SK-N-SH treated with all-trans-retinoic acid at 6 μM for 48 hours (cell line): ENCODE results near the gene ETDC.

ENCODE experiments used
- ATAC-seq: fragments of 200-7000 bp; cut with Tn5 transposase; 3 replicates; pipeline ENCODE4 v1.9.1; 2020; ENCODE audit warnings: mild to moderate bottlenecking, moderate library complexity
- BACH2 ChIP-seq: fragments of 250-450 bp; sonication (Bioruptor Pico); IDR thresholded peaks from 2 replicates; pipeline ENCODE4 v1.9.0; 2021; ENCODE audit warnings: mild to moderate bottlenecking, borderline replicate concordance
- CSDC2 ChIP-seq: fragments of 250-450 bp; sonication (Bioruptor Pico); IDR thresholded peaks from 2 replicates; pipeline ENCODE4 v1.5.0; 2020; ENCODE audit warnings: mild to moderate bottlenecking, moderate library complexity
- CSRNP3 ChIP-seq: fragments of 250-450 bp; sonication (Bioruptor Pico); IDR thresholded peaks from 2 replicates; pipeline ENCODE4 v1.5.1; 2021; ENCODE audit warnings: mild to moderate bottlenecking, moderate library complexity
- GLIS3 ChIP-seq: fragments of 250-450 bp; sonication (Bioruptor Pico); IDR thresholded peaks from 2 replicates; pipeline ENCODE4 v1.5.0; 2020; ENCODE audit warnings: mild to moderate bottlenecking, moderate library complexity
- OSR1 ChIP-seq: fragments of 250-450 bp; sonication (Bioruptor Pico); IDR thresholded peaks from 2 replicates; pipeline ENCODE4 v1.8.0; 2022; ENCODE audit warnings: moderate library complexity, mild to moderate bottlenecking, inconsistent platforms
- POU6F1 ChIP-seq: fragments of 250-450 bp; sonication (Bioruptor Pico); IDR thresholded peaks from 2 replicates; pipeline ENCODE4 v1.8.0; 2021; ENCODE audit warnings: low read depth, mild to moderate bottlenecking, moderate library complexity, borderline replicate concordance
- SNAI2 ChIP-seq: fragments of 250-450 bp; sonication (Bioruptor Pico); IDR thresholded peaks from 2 replicates; pipeline ENCODE4 v1.5.0; 2020; ENCODE audit warnings: mild to moderate bottlenecking, moderate library complexity
- TCF4 ChIP-seq: fragments of 250-450 bp; sonication (Bioruptor Pico); IDR thresholded peaks from 2 replicates; pipeline ENCODE4 v1.8.0; 2021; ENCODE audit warnings: mild to moderate bottlenecking, moderate library complexity, borderline replicate concordance
- TOX ChIP-seq: fragments of 250-450 bp; sonication (Bioruptor Pico); IDR thresholded peaks from 2 replicates; pipeline ENCODE4 v1.8.0; 2021; ENCODE audit warnings: mild to moderate bottlenecking, moderate library complexity, borderline replicate concordance
- ZFP30 ChIP-seq: fragments of 450-650 bp; formaldehyde crosslinking; IDR thresholded peaks from 2 replicates; pipeline ENCODE4 v1.5.0; 2022; ENCODE audit warnings: mild to moderate bottlenecking, moderate library complexity
- ZNF70 ChIP-seq: fragments of 450-650 bp; formaldehyde crosslinking; IDR thresholded peaks from 2 replicates; pipeline ENCODE4 v1.5.0; 2020; ENCODE audit warnings: mild to moderate bottlenecking, moderate library complexity
- ZNF8 ChIP-seq: fragments of 450-650 bp; formaldehyde crosslinking; IDR thresholded peaks from 2 replicates; pipeline ENCODE4 v1.5.0; 2020; ENCODE audit warnings: mild to moderate bottlenecking, moderate library complexity
- TF ChIP-seq, protein P1 (sequence below): fragments of 250-450 bp; sonication (Bioruptor Pico); IDR thresholded peaks from 2 replicates; pipeline ENCODE4 v1.8.0; 2020; ENCODE audit warnings: mild to moderate bottlenecking, moderate library complexity, borderline replicate concordance
- TF ChIP-seq, protein P2 (sequence below): fragments of 250-450 bp; sonication (Bioruptor Pico); IDR thresholded peaks from 2 replicates; pipeline ENCODE4 v1.5.1; 2020; ENCODE audit warnings: low read depth, mild to moderate bottlenecking, moderate library complexity

ETDC gene

DNA sequence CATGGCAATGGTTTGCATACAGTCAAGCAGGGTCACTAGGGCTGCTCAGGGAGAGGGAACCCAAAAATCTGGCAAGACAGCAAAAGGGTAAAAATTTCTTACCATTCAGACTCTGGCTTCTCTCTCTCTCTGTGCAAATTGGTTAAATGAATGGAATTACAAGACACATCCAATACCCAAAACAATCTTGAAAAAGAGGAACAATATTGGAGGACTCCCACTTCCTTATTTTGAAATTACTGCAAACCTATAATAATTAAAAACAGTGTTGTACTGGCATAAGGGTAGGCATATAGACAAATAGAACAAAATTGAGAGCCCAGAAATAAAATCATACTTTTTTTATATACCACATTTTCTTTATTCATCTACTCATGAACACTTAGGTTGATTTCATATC lies 33.3 kb upstream of the ETDC start:
- no peak for ATAC-seq
- TF ChIP-seq TCF4 (CRISPR knock-in tag) = no peak
- no peak for TF ChIP-seq SNAI2
- no peak for TF ChIP-seq CSDC2 (CRISPR knock-in tag)
- no peak for TF ChIP-seq CSRNP3 (CRISPR knock-in tag)
- TF ChIP-seq, protein P1, sequence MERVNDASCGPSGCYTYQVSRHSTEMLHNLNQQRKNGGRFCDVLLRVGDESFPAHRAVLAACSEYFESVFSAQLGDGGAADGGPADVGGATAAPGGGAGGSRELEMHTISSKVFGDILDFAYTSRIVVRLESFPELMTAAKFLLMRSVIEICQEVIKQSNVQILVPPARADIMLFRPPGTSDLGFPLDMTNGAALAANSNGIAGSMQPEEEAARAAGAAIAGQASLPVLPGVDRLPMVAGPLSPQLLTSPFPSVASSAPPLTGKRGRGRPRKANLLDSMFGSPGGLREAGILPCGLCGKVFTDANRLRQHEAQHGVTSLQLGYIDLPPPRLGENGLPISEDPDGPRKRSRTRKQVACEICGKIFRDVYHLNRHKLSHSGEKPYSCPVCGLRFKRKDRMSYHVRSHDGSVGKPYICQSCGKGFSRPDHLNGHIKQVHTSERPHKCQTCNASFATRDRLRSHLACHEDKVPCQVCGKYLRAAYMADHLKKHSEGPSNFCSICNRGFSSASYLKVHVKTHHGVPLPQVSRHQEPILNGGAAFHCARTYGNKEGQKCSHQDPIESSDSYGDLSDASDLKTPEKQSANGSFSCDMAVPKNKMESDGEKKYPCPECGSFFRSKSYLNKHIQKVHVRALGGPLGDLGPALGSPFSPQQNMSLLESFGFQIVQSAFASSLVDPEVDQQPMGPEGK (CRISPR knock-in tag) = no peak
- TF ChIP-seq TOX (CRISPR knock-in tag) = no peak
- no peak for TF ChIP-seq POU6F1
- TF ChIP-seq GLIS3 = no peak

- ATAC-seq = no peak
- no peak for TF ChIP-seq ZNF8 (CRISPR knock-in tag)
- TF ChIP-seq ZNF70 (CRISPR knock-in tag) = no peak
- TF ChIP-seq TOX (CRISPR knock-in tag) = no peak
- TF ChIP-seq OSR1 = no peak
- no peak for TF ChIP-seq POU6F1
- TF ChIP-seq, protein P2, sequence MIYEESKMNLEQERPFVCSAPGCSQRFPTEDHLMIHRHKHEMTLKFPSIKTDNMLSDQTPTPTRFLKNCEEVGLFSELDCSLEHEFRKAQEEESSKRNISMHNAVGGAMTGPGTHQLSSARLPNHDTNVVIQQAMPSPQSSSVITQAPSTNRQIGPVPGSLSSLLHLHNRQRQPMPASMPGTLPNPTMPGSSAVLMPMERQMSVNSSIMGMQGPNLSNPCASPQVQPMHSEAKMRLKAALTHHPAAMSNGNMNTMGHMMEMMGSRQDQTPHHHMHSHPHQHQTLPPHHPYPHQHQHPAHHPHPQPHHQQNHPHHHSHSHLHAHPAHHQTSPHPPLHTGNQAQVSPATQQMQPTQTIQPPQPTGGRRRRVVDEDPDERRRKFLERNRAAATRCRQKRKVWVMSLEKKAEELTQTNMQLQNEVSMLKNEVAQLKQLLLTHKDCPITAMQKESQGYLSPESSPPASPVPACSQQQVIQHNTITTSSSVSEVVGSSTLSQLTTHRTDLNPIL (CRISPR knock-in tag) = no peak
Observed at GRCh38 chrX:135287266-135287823, 21.9 kb upstream of the ETDC start.

DNA sequence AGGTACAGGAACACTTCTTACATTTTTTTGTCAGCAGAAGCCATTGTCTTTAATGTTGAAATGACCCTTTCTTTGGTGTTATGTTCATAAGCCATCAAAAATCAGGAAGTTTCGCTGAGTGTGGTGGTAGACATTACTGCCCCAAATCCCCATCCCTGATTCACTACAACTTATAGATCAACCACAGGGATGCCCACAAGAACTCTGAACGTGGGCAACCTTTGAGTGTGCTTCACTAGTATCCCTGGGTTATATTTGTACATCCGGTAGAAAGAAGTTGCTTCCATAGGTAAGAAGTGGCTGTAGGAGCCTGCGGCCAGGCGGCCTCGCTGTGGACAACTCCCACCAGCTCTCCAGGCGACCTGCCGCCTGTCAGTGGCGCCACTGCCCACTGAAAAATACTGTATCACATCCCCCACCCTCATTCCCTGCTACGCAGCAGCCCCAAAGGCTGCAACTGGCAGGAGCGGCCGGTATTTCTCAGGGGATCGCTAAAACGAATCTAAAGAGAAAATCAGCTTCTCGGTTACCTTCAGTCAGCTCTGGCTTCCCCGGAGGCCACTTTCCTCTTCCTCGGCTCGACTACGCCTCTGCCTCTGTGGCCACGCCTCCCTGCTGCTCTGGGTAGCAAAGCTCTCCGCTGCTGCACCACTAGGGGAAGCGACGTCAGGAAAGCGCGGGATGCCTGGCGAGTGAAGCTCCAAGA lies 13.9 kb upstream of the ETDC start:
- no peak for TF ChIP-seq TOX (CRISPR knock-in tag)
- TF ChIP-seq BACH2 (CRISPR knock-in tag) = no peak
- TF ChIP-seq ZFP30 = no peak
- TF ChIP-seq, all 23 proteins: peak for 0

DNA sequence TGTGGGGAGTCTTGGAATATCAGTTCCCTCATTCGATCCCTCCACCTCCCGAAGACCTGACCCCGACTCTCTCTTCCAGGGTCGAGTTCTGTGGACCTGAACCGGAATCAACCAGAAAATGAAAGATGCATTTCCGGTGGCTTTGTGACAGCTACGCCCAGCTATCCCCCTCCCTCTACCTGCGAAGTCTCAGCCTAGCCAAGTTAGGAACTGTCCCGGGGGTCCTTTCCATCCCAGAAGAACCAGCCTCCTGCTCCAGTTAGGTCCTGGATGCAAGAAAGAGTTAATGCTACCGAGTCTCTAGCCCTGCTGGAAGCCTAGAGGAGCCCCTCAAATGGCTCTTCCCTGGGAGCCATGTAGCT lies 13.4 kb upstream of the ETDC start:
- TF ChIP-seq, protein P2 (CRISPR knock-in tag) = no peak
- TF ChIP-seq ZNF8 (CRISPR knock-in tag) (no peak), CSRNP3 (CRISPR knock-in tag) (no peak)
- TF ChIP-seq, all 23 proteins: peak for 0
- peak; percentile 17; the same call in 2 of the 3 replicates for ATAC-seq

More for the DNA sequence above, 13.9 kb upstream of the ETDC start:
- ATAC-seq = peak; percentile 99
